Parathyroid adenoma (tissue), 2 donors: ENCODE data around the gene UCMA.
"Not testable (repeated sequence)": the region's sequence is repeated elsewhere in the genome, so short reads cannot be mapped to it uniquely, and the experiment has no call there.

ENCODE experiments used
- H2AFZ ChIP-seq: fragments of 300-600 bp; sonication (generic); one replicate; pipeline ENCODE4 v1.7.0; 2017; ENCODE audit warnings: antibody characterized with exemption, mild to moderate bottlenecking
- H3K27ac ChIP-seq: fragments of 300-600 bp; sonication (generic); one replicate; pipeline ENCODE4 v1.7.0; 2017
- H3K27me3 ChIP-seq: fragments of 300-600 bp; sonication (generic); one replicate; pipeline ENCODE4 v1.7.0; 2017; ENCODE audit warnings: low read length; ENCODE audit not compliant: control insufficient read depth, insufficient read depth
- H3K36me3 ChIP-seq: fragments of 300-600 bp; sonication (generic); one replicate; pipeline ENCODE4 v1.7.0; 2017; ENCODE audit warnings: low read length; ENCODE audit not compliant: control insufficient read depth, insufficient read depth
- H3K4me1 ChIP-seq: fragments of 300-600 bp; sonication (generic); one replicate; pipeline ENCODE4 v1.7.0; 2017; ENCODE audit warnings: control low read depth
- H3K4me2 ChIP-seq: fragments of 300-600 bp; sonication (generic); one replicate; pipeline ENCODE4 v1.7.0; 2017; ENCODE audit warnings: low read length
- H3K4me3 ChIP-seq: fragments of 300-600 bp; sonication (generic); one replicate; pipeline ENCODE4 v1.7.0; 2017; ENCODE audit warnings: low read depth, low read length
- H3K79me2 ChIP-seq: fragments of 300-600 bp; sonication (generic); one replicate; pipeline ENCODE4 v1.7.0; 2017; ENCODE audit warnings: control low read depth
- H3K9ac ChIP-seq: fragments of 300-600 bp; sonication (generic); one replicate; pipeline ENCODE4 v1.7.0; 2017; ENCODE audit warnings: mild to moderate bottlenecking
- H3K9me3 ChIP-seq: fragments of 300-600 bp; sonication (generic); one replicate; pipeline ENCODE4 v1.7.0; 2017; ENCODE audit warnings: low read length; ENCODE audit not compliant: control insufficient read depth
- TF ChIP-seq, protein P1 (sequence below): fragments of 300-600 bp; sonication (generic); IDR thresholded peaks from one replicate; pipeline ENCODE4 v1.7.0; 2017; ENCODE audit warnings: antibody characterized with exemption, mild to moderate bottlenecking
- donor health status: primary hyperparathyroidism.

UCMA gene

DNA sequence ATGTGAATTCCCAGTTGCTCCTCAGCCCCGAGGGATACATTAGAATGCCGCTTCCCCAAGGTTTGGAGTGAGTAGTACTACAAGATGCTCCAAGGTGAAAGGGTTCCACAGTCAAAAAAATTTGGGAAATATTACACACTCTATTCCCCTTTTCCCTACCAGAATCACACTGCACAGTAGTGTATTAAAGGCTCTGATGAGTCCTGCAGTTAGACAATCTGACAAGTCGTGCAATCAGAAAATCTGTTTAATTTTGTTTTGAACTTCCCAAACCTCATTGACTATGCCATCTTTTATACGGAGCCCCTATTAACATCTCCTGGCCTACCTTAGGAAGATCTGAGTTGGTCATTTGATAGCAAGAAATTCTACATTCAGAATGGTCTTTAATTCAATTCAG, 13.6 kb upstream of the UCMA start:
- Histone ChIP-seq H3K4me3 (no peak overlapping the region), H2AFZ (no peak overlapping the region), H3K4me2 (no peak overlapping the region), H3K9me3 (no peaks in the 10 kb centered on the region), H3K27me3 (no peaks in the 10 kb centered on the region), H3K27ac (no peak overlapping the region), H3K4me1 (no peaks in the 10 kb centered on the region), H3K9ac (no peak overlapping the region), H3K36me3 (no peaks in the 10 kb centered on the region), H3K79me2 (no peaks in the 10 kb centered on the region)
- TF ChIP-seq, protein P1, sequence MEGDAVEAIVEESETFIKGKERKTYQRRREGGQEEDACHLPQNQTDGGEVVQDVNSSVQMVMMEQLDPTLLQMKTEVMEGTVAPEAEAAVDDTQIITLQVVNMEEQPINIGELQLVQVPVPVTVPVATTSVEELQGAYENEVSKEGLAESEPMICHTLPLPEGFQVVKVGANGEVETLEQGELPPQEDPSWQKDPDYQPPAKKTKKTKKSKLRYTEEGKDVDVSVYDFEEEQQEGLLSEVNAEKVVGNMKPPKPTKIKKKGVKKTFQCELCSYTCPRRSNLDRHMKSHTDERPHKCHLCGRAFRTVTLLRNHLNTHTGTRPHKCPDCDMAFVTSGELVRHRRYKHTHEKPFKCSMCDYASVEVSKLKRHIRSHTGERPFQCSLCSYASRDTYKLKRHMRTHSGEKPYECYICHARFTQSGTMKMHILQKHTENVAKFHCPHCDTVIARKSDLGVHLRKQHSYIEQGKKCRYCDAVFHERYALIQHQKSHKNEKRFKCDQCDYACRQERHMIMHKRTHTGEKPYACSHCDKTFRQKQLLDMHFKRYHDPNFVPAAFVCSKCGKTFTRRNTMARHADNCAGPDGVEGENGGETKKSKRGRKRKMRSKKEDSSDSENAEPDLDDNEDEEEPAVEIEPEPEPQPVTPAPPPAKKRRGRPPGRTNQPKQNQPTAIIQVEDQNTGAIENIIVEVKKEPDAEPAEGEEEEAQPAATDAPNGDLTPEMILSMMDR, result no peak

DNA sequence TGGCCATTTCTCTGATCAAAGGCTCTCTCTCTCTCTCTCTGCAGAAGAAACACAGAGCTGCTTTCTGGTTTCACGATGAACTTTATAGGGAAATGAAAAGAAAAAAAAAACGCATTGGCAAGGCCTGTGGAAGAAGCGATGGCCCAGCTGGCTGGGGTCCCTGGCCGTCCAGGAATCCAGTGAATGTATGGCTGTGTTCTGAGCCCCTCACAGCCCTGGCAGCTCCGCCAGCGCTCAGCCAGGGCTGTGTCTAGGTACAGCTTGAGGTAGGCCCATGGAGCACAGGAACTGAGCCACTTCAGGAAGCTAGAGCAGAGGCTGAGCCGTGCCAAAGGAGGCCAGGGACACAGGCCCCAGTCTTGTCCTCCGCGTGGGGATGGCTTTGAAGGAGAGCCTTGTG, 13.1 kb upstream of the UCMA start:
- Histone ChIP-seq H3K4me1 (no peaks in the 10 kb centered on the region), H3K36me3 (no peaks in the 10 kb centered on the region), H3K79me2 (no peaks in the 10 kb centered on the region), H3K4me3 (no peak overlapping the region), H3K27ac (no peak overlapping the region), H3K27me3 (no peaks in the 10 kb centered on the region), H3K4me2 (no peak overlapping the region), H3K9me3 (no peaks in the 10 kb centered on the region), H2AFZ (no peak overlapping the region), H3K9ac (no peak overlapping the region)
- TF ChIP-seq, protein P1, result no peak

DNA sequence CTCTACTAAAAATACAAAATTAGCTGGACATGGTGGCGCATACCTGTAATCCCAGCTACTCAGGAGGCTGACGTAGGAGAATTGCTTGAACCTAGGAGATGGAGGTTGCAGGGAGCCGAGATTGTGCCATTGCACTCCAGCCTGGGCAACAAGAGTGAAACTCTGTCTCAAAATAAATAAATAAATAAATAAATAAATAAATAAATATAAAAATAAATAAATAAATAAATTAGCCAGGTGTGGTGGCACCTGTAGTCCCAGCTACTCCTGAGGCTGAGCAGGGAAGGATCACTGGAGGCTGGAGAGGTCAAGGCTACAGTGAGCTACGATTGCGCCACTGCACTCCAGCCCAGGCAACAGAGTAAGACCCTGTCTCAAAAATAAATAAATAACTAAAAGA, 8.1 kb upstream of the UCMA start:
- not testable (repeated sequence) for H3K27me3 ChIP-seq, H3K9ac ChIP-seq, H3K9me3 ChIP-seq, H3K79me2 ChIP-seq, H2AFZ ChIP-seq, H3K27ac ChIP-seq, H3K4me2 ChIP-seq, H3K36me3 ChIP-seq, H3K4me1 ChIP-seq, H3K4me3 ChIP-seq

DNA sequence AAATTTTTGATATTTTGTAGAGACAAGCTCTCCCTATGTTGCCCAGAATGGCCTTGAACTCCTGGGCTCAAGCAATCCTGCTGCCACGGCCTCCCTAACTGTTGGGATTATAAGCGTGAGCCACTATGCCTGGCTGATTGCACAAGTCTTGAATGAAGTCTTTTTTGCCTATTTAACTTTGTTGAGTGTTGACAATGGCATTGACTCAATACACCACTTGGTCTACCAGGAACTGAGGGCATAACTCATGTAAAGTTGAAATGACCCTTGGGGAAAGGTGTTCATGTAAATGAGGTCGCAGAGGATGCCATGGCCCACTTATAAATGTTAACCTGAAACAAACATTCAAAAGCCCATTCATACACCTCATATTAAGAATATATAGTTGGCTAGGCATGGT, 7.4 kb upstream of the UCMA start:
- H3K4me2 ChIP-seq, result no peak overlapping the region
- H2AFZ ChIP-seq, result no peak overlapping the region
- H3K4me3 ChIP-seq, result no peak overlapping the region
- H3K36me3 ChIP-seq, result no peaks in the 10 kb centered on the region
- H3K79me2 ChIP-seq, result no peaks in the 10 kb centered on the region
- TF ChIP-seq, protein P1, result no peak
- no peaks in the 10 kb centered on the region for H3K27me3 ChIP-seq
- no peak overlapping the region for H3K9ac ChIP-seq
- no peak overlapping the region for H3K27ac ChIP-seq
- no peaks in the 10 kb centered on the region for H3K4me1 ChIP-seq
- no peaks in the 10 kb centered on the region for H3K9me3 ChIP-seq

DNA sequence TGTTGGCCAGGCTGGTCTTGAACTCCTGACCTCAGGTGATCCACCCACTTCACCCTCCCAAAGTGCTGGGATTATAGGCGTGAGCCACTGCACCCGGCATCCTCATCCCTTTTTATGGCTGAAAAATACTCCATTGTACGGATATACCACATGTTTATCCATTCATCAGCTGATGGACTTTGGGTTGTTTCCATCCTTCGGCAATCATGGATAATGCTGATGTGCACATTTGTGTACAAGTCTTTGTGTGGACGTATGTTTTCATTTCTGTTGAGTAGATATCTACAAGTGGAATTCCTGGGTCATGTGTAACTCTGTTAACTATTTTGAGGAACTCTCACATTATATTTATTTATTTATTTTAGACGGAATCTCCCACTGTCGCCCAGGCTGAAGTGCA, 5.7 kb upstream of the UCMA start:
- Histone ChIP-seq H3K9ac (no peak overlapping the region), H3K79me2 (no peaks in the 10 kb centered on the region), H3K4me2 (no peak overlapping the region), H3K27ac (no peak overlapping the region), H3K4me3 (no peak overlapping the region), H2AFZ (no peak overlapping the region), H3K4me1 (no peaks in the 10 kb centered on the region), H3K27me3 (no peaks in the 10 kb centered on the region), H3K9me3 (no peaks in the 10 kb centered on the region), H3K36me3 (no peaks in the 10 kb centered on the region)
- TF ChIP-seq, protein P1, result no peak
